B cell (primary cell): ENCODE results near the gene CDC45.

Experiments
- CTCF ChIP-seq: fragments of 200-600 bp; IDR thresholded peaks from one replicate; pipeline ENCODE4 v1.8.0; 2022; ENCODE audit warnings: antibody characterized with exemption, mild to moderate bottlenecking
- EZH2 ChIP-seq: IDR thresholded peaks from 2 replicates; pipeline ENCODE4 v1.6.1; 2012; ENCODE audit warnings: borderline replicate concordance, low read depth, mild to moderate bottlenecking, moderate library complexity, low read length; ENCODE audit not compliant: insufficient read depth, poor library complexity, severe bottlenecking

GRCh38 chr22:19503869-19504268, 24.1 kb downstream of the CDC45 start:
- TF ChIP-seq EZH2 (no peak), CTCF (no peak)
